Thoracic aorta (tissue), 2 donors: ENCODE data around the gene MARVELD1. TPM values are rescaled to one million over a fixed set of nuclear protein-coding genes. Genes with fewer than 3 reads are reported as not detected.

Source experiments
- ATAC-seq: fragments of 150-250 bp; one replicate; pipeline ENCODE4 v1.8.0; 2017; ENCODE audit warnings: low read depth; ENCODE audit not compliant: insufficient number of reproducible peaks, low FRiP score
- DNase-seq: peaks from one replicate; pipeline ENCODE4 v3.0.0-alpha.2; 2020; ENCODE audit warnings: low spot score
- H3K27ac ChIP-seq, 2 donors: fragments of 200-600 bp; sonication (generic); 1 replicate in 1 of 2; 2 replicates in 1 of 2; pipeline ENCODE4 v1.5.1; 2016; ENCODE audit warnings: mild to moderate bottlenecking in 2 of 2, moderate library complexity in 2 of 2
- H3K27me3 ChIP-seq: fragments of 200-600 bp; sonication (generic); replicated peaks from 2 replicates; pipeline ENCODE4 v1.6.0; 2016; ENCODE audit warnings: mild to moderate bottlenecking; ENCODE audit not compliant: insufficient read depth
- H3K36me3 ChIP-seq: fragments of 200-600 bp; sonication (generic); one replicate; pipeline ENCODE4 v1.5.1; 2016
- H3K4me1 ChIP-seq, 2 donors: fragments of 200-600 bp; sonication (generic); 1 replicate in 1 of 2; 2 replicates in 1 of 2; pipeline versions ENCODE4 v1.5.1 to v1.6.0; 2016; ENCODE audit warnings: low read depth in 2 of 2, mild to moderate bottlenecking in 1 of 2; ENCODE audit not compliant: control insufficient read depth in 1 of 2
- H3K4me3 ChIP-seq: fragments of 200-600 bp; sonication (generic); 2 replicates; pipeline ENCODE4 v1.5.1; 2016; ENCODE audit warnings: mild to moderate bottlenecking
- H3K9me3 ChIP-seq: fragments of 200-600 bp; sonication (generic); 2 replicates; pipeline ENCODE4 v1.5.1; 2016
- CTCF ChIP-seq: fragments of 200-600 bp; sonication (generic); IDR thresholded peaks from one replicate; pipeline ENCODE4 v1.5.1; 2019; ENCODE audit warnings: antibody characterized with exemption
- total RNA-seq, 2 donors: library from RNA; depleted of rRNA; stranded (reverse); fragments of >200 nt; gene quantifications; one replicate each; pipeline versions ENCODE4 v1.1.0 to v1.2.3, GENCODE V29; 2016

The MARVELD1 gene
- total RNA-seq, 2 donors from 2014 or later, result 85.0 to 97.9 TPM

- Histone ChIP-seq H3K4me3 (no peak overlapping the region), H3K27ac (no peak overlapping the region), H3K9me3 (no peaks in the 10 kb centered on the region), H3K4me1 (no peaks in the 10 kb centered on the region), H3K27me3 (no peaks in the 10 kb centered on the region), H3K36me3 (peaks cover 47% of the 10 kb centered on the region)
- ATAC-seq (no peak), DNase-seq (no peak)
- TF ChIP-seq CTCF, result no peak
Observed at GRCh38 chr10:97673736-97674525, 39.6 kb upstream of the MARVELD1 start.

- H3K4me3 ChIP-seq, result no peak overlapping the region
- H3K4me1 ChIP-seq, result no peaks in the 10 kb centered on the region
- H3K27ac ChIP-seq, result no peak overlapping the region
- no peak for ATAC-seq
- H3K36me3 ChIP-seq, result peaks cover 48% of the 10 kb centered on the region
- no peak for TF ChIP-seq CTCF
- H3K27me3 ChIP-seq, result no peaks in the 10 kb centered on the region
- DNase-seq, result no peak
- no peaks in the 10 kb centered on the region for H3K9me3 ChIP-seq
Observed at GRCh38 chr10:97675222-97675621, 38.3 kb upstream of the MARVELD1 start.

GRCh38 chr10:97676770-97677581 is 36.6 kb upstream of the MARVELD1 start:
- Histone ChIP-seq H3K36me3 (peaks cover 48% of the 10 kb centered on the region), H3K4me1 (no peaks in the 10 kb centered on the region), H3K9me3 (no peaks in the 10 kb centered on the region), H3K4me3 (no peak overlapping the region), H3K27ac (no peak overlapping the region), H3K27me3 (no peaks in the 10 kb centered on the region)
- DNase-seq (no peak), ATAC-seq (no peak)
- TF ChIP-seq CTCF, result peak; percentile 88

GRCh38 chr10:97679594-97679993 is 33.9 kb upstream of the MARVELD1 start:
- DNase-seq (no peak), ATAC-seq (no peak)
- TF ChIP-seq CTCF, result no peak
- H3K27me3 ChIP-seq, result no peaks in the 10 kb centered on the region
- peaks cover 22 to 23% of the 10 kb centered on the region in 2 donors for H3K4me1 ChIP-seq
- peaks cover 39% of the 10 kb centered on the region for H3K36me3 ChIP-seq
- no peak overlapping the region for H3K27ac ChIP-seq
- H3K9me3 ChIP-seq, result no peaks in the 10 kb centered on the region
- H3K4me3 ChIP-seq, result no peak overlapping the region

GRCh38 chr10:97682042-97682441 is 31.5 kb upstream of the MARVELD1 start:
- H3K27me3 ChIP-seq, result no peaks in the 10 kb centered on the region
- peaks cover 21% of the 10 kb centered on the region for H3K36me3 ChIP-seq
- TF ChIP-seq CTCF, result no peak
- ATAC-seq, result no peak
- no peak overlapping the region for H3K27ac ChIP-seq
- no peak overlapping the region for H3K4me3 ChIP-seq
- no peak for DNase-seq
- H3K9me3 ChIP-seq, result no peaks in the 10 kb centered on the region
- H3K4me1 ChIP-seq, result peaks cover 37 to 43% of the 10 kb centered on the region in 2 donors
